ENCODE measurements around the gene TBC1D9B. TPM values are rescaled to one million over a fixed set of nuclear protein-coding genes. Genes with fewer than 3 reads are reported as not detected.

TBC1D9B gene
- total RNA-seq, 1 experiment from 2014 or later: 70.9 TPM

DNA sequence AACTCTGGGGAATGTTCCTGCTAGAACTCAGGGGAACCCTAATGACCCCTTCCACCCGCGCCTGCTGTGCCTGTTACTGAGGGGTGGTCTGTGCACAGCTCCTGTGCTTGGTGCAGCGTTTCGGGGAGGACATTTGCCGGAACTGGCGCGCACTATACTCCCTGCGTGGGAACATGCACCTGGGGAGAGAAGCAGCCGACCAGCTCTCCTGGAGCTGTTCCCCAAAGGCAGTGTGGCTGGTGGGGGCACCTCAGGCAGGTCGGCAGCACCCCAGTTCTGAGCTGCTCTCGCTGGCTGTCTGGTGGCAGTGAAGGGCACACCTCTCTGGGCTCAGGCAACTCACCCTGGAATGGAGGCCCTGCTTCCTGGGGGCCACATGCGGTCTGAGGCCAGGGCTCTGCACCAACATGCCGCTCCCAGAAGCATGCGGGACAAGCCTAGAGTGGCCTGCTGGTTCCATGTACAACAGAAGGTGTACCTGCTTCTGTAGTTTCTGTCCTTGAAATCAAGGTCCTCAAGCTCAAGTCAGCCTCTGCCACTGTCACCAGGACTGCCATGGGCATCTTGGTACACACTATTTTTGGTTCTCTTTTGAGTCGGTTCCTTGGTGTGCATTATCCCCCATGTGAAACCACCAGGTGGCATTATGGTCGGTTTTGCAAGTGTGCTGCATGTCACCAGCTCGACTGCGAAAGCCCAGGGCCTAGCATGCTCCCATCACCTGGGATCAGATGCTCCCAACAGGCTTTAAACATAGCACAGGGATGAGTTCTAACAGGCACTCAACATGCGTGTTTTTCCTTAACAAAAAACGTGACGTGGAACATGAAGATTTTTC, 41.2 kb downstream of the TBC1D9B start (continued):
- TF ChIP-seq ZNF423 (CRISPR knock-in tag; IDR thresholded peaks at IDR 0.05): no peak

DNA sequence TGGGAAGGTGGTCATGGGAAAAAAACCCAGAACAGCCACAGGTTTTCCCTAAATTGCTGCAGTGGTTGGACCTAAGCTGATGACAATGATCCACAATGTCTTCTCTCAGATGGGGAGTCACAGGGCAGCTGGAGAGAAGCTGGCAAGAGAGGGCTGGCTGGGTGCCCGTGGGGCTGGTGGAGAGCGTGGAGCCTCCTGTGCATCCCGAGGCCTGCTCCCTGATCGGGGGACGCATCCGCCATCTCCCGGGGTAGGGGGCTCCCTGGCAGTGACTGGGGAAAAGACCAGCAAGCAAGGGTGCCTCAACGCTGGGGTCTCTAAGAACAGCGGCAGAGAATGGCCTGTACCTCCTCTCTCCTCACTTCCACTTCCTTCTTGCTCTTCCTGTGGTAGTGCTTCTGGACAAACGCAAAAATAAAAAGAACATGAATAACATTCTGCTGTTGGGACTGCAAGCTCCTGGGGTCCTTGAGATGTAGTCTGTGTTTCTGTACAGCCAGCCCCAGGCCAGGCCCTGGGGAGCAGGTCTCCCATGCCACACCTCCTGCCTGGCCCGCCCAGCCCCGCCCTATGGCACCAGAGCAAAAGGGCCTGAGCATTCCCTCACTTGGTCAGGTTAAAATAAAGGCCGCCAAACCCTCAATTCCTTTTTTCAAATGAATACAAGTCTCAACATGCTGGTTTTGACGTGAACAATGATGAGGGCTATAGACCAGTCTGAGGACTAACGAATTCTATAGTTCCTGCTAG, 42.0 kb downstream of the TBC1D9B start:
- H3K9me3 Mint-ChIP-seq: peaks cover 7% of the 10 kb centered on the region
- CTCF ChIA-PET: interaction anchor here (1.4 kb wide), 1 partner anchor 217 kb away, joined by 3 read pairs; no protein-coding TSS in a partner anchor
- peaks cover 50% of the 10 kb centered on the region for H3K36me3 Mint-ChIP-seq

DNA sequence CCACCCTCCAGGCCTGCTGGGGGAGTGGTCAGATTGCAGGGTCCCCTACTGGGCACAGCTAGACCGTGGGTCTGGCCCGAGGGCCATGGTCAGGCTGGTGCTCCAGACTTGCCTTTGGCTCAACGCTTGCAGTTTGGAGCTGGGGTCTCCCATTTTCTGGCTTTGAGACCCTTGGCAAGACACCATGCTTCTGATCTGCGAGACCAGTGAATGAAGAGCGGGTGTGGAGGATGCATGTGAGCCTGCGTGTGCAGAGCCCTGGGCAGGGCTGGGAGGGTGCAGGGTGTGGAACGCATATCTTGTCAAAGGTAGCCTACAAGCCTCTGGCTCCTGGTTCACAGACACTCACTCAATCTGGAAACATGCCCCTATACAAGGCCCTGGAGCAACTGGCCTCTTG, 43.0 kb downstream of the TBC1D9B start:
- Mint-ChIP-seq H3K9me3 (peaks cover 7% of the 10 kb centered on the region), H3K4me3 (no peak overlapping the region), H3K27me3 (ENCODE audit: low read depth) (no peaks in the 10 kb centered on the region), H3K4me1 (peaks cover 12% of the 10 kb centered on the region), H3K36me3 (peaks cover 49% of the 10 kb centered on the region), H3K27ac (no peak overlapping the region)
- no peak for DNase-seq (ENCODE audit: low spot score)
- CTCF ChIA-PET: no interaction called here
- POLR2A ChIA-PET: no interaction called here
- no peak for ATAC-seq
- TF ChIP-seq FOXK1 (CRISPR knock-in tag; IDR thresholded peaks at IDR 0.05) (no peak), CREB1 (CRISPR knock-in tag; IDR thresholded peaks at IDR 0.05) (no peak), KAT7 (CRISPR knock-in tag; IDR thresholded peaks at IDR 0.05; ENCODE audit: borderline replicate concordance) (no peak)
- TF ChIP-seq, protein P1, sequence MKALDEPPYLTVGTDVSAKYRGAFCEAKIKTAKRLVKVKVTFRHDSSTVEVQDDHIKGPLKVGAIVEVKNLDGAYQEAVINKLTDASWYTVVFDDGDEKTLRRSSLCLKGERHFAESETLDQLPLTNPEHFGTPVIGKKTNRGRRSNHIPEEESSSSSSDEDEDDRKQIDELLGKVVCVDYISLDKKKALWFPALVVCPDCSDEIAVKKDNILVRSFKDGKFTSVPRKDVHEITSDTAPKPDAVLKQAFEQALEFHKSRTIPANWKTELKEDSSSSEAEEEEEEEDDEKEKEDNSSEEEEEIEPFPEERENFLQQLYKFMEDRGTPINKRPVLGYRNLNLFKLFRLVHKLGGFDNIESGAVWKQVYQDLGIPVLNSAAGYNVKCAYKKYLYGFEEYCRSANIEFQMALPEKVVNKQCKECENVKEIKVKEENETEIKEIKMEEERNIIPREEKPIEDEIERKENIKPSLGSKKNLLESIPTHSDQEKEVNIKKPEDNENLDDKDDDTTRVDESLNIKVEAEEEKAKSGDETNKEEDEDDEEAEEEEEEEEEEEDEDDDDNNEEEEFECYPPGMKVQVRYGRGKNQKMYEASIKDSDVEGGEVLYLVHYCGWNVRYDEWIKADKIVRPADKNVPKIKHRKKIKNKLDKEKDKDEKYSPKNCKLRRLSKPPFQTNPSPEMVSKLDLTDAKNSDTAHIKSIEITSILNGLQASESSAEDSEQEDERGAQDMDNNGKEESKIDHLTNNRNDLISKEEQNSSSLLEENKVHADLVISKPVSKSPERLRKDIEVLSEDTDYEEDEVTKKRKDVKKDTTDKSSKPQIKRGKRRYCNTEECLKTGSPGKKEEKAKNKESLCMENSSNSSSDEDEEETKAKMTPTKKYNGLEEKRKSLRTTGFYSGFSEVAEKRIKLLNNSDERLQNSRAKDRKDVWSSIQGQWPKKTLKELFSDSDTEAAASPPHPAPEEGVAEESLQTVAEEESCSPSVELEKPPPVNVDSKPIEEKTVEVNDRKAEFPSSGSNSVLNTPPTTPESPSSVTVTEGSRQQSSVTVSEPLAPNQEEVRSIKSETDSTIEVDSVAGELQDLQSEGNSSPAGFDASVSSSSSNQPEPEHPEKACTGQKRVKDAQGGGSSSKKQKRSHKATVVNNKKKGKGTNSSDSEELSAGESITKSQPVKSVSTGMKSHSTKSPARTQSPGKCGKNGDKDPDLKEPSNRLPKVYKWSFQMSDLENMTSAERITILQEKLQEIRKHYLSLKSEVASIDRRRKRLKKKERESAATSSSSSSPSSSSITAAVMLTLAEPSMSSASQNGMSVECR (CRISPR knock-in tag; IDR thresholded peaks at IDR 0.05; ENCODE audit: borderline replicate concordance): no peak

More for the DNA sequence above, 42.0 kb downstream of the TBC1D9B start:
- POLR2A ChIA-PET: no interaction called here
- no peak for DNase-seq (ENCODE audit: low spot score)
- H3K4me3 Mint-ChIP-seq: no peak overlapping the region
- ATAC-seq: no peak
- H3K4me1 Mint-ChIP-seq: peaks cover 2% of the 10 kb centered on the region; the same call in 1 of the 2 replicates
- H3K27me3 Mint-ChIP-seq (ENCODE audit: low read depth): no peaks in the 10 kb centered on the region
- TF ChIP-seq ZNF219 (CRISPR knock-in tag; IDR thresholded peaks at IDR 0.05; ENCODE audit: borderline replicate concordance): no peak
- no peak for TF ChIP-seq HMGA2 (CRISPR knock-in tag; IDR thresholded peaks at IDR 0.05)
- TF ChIP-seq, protein P2, sequence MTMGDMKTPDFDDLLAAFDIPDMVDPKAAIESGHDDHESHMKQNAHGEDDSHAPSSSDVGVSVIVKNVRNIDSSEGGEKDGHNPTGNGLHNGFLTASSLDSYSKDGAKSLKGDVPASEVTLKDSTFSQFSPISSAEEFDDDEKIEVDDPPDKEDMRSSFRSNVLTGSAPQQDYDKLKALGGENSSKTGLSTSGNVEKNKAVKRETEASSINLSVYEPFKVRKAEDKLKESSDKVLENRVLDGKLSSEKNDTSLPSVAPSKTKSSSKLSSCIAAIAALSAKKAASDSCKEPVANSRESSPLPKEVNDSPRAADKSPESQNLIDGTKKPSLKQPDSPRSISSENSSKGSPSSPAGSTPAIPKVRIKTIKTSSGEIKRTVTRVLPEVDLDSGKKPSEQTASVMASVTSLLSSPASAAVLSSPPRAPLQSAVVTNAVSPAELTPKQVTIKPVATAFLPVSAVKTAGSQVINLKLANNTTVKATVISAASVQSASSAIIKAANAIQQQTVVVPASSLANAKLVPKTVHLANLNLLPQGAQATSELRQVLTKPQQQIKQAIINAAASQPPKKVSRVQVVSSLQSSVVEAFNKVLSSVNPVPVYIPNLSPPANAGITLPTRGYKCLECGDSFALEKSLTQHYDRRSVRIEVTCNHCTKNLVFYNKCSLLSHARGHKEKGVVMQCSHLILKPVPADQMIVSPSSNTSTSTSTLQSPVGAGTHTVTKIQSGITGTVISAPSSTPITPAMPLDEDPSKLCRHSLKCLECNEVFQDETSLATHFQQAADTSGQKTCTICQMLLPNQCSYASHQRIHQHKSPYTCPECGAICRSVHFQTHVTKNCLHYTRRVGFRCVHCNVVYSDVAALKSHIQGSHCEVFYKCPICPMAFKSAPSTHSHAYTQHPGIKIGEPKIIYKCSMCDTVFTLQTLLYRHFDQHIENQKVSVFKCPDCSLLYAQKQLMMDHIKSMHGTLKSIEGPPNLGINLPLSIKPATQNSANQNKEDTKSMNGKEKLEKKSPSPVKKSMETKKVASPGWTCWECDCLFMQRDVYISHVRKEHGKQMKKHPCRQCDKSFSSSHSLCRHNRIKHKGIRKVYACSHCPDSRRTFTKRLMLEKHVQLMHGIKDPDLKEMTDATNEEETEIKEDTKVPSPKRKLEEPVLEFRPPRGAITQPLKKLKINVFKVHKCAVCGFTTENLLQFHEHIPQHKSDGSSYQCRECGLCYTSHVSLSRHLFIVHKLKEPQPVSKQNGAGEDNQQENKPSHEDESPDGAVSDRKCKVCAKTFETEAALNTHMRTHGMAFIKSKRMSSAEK (CRISPR knock-in tag; IDR thresholded peaks at IDR 0.05; ENCODE audit: borderline replicate concordance): no peak
- TF ChIP-seq NFYB (CRISPR knock-in tag; conservative IDR thresholded peaks at IDR 0.05; ENCODE audit: low read depth): no peak
- TF ChIP-seq, protein P3, sequence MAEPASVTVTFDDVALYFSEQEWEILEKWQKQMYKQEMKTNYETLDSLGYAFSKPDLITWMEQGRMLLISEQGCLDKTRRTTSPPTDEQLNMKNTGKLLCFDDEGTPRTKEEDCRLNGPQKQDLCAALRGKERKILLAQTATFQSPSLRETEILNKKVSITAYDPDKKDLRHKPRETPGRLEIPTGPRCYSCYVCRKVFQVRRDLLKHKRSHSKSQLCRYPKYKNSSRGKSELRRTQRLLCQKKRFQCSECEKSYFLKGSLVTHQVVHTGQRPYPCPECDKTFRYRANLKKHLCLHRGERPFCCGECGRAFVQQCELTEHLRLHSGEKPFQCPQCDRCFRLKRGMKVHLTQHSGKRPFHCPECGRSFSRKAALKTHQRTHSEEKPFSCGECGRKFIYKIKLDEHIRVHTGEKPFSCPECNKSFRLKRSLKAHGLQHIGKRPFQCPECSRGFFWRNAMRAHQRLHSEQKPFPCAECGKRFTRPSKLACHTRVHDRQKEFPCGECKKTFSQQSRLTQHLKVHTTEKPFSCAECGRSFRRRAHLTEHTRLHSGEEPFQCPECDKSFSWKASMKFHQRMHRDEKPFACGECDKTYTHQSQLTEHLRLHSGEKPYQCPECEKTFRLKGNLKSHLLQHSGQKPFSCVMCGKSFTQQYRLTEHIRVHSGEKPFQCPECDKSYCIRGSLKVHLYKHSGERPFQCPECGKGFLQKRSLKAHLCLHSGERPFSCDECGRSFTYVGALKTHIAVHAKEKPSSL (CRISPR knock-in tag; conservative IDR thresholded peaks at IDR 0.05): no peak
- no peak for TF ChIP-seq ETV6 (CRISPR knock-in tag; IDR thresholded peaks at IDR 0.05)
- TF ChIP-seq CREM (CRISPR knock-in tag; IDR thresholded peaks at IDR 0.05): no peak
- TF ChIP-seq IRF2 (CRISPR knock-in tag; IDR thresholded peaks at IDR 0.05; ENCODE audit: borderline replicate concordance, low read depth): no peak
- TF ChIP-seq, protein P4, sequence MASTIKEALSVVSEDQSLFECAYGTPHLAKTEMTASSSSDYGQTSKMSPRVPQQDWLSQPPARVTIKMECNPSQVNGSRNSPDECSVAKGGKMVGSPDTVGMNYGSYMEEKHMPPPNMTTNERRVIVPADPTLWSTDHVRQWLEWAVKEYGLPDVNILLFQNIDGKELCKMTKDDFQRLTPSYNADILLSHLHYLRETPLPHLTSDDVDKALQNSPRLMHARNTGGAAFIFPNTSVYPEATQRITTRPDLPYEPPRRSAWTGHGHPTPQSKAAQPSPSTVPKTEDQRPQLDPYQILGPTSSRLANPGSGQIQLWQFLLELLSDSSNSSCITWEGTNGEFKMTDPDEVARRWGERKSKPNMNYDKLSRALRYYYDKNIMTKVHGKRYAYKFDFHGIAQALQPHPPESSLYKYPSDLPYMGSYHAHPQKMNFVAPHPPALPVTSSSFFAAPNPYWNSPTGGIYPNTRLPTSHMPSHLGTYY (CRISPR knock-in tag; IDR thresholded peaks at IDR 0.05): no peak
- TF ChIP-seq, protein P5, sequence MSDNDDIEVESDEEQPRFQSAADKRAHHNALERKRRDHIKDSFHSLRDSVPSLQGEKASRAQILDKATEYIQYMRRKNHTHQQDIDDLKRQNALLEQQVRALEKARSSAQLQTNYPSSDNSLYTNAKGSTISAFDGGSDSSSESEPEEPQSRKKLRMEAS (CRISPR knock-in tag; IDR thresholded peaks at IDR 0.05): no peak
- no peak for TF ChIP-seq ZNF317 (CRISPR knock-in tag; IDR thresholded peaks at IDR 0.05; ENCODE audit: borderline replicate concordance, low read depth)
- no peak for TF ChIP-seq ZNF423 (CRISPR knock-in tag; IDR thresholded peaks at IDR 0.05)
- H3K27ac Mint-ChIP-seq: no peak overlapping the region
